HG03439 (cell line): ENCODE measurements around the gene ACVR1.
"Not testable (repeated sequence)": the region's sequence is repeated elsewhere in the genome, so short reads cannot be mapped to it uniquely, and the experiment has no call there.

Experiments
- ATAC-seq: cut with Tn5 transposase; IDR thresholded peaks from one replicate; pipeline ENCODE4 v1.9.1; 2021; ENCODE audit warnings: mild to moderate bottlenecking, moderate library complexity; ENCODE audit not compliant: unreplicated experiment

Gene ACVR1

DNA sequence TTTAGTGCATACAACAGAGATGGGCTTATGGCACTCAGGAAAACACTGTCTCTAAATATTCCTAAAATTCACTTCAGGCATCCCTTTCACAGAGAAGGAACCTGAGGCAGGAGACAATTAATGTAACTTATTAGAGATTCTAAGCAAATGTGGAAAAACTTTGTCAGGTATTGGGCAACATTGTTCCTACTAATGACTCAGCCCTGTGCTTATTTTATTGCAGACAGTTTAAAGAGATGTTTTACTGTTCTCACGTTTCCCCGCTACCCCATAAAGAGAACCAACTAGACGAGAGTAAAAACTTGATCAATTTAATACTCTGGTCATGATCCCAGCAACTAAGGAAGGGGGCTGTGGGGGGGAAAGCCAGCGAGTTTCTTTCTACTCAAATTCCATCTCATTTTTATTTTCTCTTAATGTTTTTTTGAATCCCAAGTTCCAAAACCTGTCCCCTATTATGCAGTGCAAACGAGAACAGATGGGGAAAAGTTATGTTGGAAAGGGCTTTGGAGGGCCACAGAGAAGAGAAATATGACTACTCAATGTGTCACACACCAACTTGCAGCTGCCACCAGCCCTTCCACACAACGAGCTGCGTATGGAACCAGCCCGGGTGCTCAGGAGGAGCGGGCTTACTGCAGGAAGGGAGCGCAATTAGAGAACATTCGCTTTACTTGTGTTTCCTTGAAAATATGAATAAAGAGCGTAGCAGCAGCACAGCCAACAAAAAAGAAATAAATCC is 18.7 kb upstream of the ACVR1 start:
- ATAC-seq = no peak

DNA sequence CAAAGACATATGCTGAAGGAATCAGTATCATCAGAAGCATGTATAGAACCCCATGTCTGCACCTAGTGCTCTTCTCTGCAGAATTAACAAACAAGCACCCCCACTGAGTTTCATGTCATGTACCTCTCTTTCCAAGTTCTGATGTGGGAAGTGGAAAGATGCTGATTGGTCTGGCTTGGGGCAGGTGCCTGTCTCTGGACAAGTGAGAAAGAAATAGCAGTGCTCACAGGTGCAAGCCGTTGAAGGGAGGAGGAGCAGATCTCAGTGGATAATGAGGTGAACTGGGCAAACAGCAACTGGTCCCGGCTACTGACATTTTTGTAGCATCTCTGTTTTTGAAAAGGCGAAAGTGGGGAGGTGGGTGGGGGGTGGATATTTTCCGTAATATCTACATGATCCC is 17.5 kb upstream of the ACVR1 start:
- ATAC-seq = no peak

DNA sequence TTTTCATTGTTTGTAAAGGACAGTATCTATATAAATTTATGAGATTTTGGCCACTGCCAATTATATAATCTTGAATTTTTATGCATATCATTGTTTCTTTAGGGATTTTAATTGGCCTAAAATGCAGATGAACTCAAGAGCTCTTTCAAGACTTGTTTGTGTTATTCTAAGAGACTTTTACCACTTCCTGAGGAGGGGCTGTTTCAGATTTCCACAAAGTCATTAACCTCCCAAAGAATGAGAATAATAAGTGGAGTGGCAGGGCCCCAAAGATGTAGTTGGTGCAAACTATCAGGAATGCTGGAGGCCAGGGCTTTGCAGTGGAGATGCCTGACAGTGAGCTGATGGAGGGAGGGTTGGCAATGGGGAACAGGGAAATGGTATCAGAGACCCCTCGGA is 15.5 kb upstream of the ACVR1 start:
- no peak for ATAC-seq

DNA sequence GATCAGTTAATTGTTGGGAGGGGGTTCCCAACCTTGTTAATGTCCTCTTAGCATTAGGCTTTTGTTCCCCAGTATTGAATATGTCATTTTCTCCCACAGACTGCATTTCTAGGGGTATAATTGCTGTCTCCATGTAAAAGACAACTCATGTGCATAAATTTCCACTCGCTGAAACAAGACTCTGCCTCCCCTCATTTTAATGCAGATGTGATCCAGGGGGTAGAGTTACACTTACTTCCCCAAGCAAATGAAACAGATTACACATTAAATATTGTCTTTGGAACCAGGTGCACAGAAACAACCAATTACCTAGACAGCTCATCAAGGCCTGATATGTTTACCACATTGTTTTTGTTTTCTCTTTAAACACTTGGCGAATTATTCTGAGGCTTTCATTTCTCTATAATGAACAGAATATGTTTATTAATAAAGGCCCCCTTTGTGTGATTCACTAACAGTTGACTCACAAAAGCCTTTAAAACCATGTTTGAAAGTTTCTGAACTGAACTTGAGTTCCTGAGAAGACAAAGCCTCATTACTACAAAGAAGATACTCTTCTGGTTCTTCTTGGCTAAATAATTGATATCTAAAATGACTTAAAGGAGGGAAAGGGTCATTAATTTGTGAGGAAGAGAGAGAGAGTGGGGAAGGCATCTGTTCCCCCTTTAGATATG is 15.0 kb upstream of the ACVR1 start:
- ATAC-seq = no peak

DNA sequence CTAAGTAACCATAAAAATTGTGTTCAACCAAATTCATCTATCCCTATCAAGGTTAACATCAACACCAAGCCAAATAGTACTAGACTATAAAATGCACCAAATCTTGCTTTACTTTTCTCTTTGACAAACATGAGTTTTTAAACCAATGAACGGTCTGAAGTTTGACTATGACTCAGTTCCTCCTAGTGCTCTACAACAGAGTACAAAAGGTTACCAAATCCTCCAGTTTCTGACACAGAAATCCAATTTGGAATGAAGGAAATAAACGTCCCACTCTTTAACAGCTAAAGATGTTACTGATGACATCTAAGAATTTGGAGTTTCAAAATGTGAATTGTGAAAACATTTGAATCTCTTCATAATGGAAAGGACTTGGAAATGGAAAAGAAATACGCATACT is 11.8 kb upstream of the ACVR1 start:
- ATAC-seq = no peak

DNA sequence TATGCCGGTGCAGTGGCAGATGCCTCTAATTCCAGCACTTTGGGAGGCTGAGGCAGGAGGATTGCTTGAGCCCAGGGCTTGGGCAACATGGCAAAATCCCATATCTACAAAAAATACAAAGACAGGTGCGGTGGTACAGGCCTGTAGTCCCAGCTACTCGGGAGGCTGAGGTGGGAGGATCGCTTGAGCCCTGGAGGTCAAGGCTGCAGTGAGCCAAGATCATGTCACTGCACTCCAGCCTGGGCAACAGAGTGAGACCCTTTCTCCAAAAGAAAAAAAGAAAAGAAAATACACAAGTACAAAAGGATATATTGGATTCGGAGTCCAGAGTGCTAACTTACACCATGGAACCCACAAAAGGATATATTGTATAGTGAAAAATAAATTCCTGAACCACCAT is 8.4 kb upstream of the ACVR1 start:
- ATAC-seq = not testable (repeated sequence)

DNA sequence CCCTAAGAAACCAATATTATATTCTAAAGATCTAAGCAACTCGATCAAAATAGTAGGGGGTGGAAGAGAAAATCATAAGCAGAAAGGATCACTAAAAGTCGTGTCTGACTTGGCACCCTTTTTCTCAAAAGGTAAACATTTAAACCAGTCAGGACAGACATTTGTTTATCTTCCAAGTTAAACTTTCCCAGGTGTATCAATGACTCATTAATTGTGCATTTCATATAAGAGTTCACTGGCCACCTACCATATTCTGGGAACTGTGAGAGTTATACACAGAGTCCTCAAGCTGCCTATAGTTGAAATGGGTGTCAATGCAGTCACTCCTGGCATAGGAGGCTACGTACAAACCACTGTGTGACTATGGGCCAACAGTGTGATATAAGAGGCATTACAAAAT is 4.8 kb upstream of the ACVR1 start:
- ATAC-seq = no peak

DNA sequence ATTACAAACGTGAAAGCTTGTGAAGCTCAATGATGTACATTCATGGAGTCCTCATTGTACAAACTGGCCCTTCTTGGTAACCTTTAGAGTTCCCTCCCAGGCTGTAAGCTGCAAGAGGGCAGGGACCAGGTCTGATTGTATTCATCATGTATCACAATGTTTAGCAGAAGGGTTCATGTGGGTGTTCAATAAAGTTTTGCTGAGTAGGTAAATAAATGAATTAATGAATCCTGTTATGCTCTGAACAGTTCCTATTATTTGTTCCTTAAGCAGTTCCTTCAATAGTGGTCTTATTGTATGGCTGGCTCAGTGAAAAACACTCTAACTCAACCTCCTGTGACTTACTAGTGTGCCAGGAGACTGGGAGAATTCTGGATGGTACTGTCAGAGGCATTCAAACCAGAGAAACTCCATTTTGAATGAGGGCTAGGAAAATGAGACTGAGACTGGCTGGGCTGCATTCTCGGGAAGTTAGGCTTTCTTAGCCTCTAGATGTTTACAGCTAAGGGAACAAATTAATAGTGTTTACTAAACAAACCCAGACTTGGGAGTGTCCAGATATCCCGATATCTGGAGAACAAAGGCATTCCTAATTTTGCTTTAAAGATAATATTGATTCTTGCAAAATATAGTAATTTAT is 1.8 kb upstream of the ACVR1 start:
- no peak for ATAC-seq

GRCh38 chr2:157876786-157877138 is 632 bp upstream of the ACVR1 start:
- ATAC-seq = no peak

GRCh38 chr2:157875641-157876065 is 477 bp downstream of the ACVR1 start:
- peak; percentile 34 for ATAC-seq

DNA sequence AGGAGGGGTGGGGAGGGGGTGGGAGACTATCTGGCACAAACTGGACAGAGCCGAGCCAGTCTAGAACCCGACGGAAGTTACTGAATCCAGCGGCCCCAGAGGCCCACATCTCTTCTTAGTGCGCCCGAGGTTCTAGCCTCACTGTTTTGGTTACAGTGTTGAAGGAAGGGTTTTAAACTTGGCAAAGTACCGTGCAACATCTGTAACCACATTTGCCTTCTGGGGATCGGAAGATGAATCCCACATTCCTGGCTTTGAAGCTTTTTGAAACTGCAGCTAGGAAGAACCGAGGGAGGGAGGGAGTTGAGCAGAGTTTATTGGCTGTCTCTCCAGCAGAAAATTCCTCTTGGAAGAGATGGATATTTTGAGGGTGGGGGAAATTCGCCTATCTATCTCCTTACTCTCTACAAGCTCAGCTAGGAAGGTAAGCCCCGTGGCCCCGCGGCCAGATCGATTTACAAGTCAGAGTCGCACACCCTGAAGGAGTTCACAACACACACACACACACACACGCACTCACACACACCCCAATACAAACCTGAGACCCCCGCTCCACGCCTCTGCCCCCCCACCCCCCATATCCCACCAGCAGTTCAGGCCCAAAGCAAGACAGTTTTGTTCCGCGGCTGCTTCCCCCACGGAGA is 1.0 kb downstream of the ACVR1 start:
- ATAC-seq = no peak

DNA sequence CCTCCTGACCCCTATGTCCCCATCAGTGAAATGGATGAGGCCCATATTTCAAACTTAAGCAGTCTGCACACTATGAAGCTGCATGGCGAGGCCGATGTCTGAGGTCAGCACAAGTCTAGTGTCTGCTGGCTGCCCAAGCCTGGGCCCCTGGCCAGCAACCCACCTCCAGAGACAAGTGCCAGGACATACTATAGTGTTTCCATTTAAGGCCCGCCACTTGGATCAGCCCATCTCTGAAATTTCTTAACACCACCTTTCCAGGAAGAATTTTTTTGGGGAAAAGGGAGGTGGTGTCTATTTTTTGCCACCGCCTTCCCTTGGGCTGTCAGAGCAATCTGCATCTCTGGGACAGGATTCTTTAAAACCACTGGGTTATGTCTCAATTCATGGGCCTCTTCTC is 1.8 kb downstream of the ACVR1 start:
- no peak for ATAC-seq

GRCh38 chr2:157872791-157873190 is 3.3 kb downstream of the ACVR1 start:
- no peak for ATAC-seq

- ATAC-seq = no peak
Measured at GRCh38 chr2:157871415-157871814, 4.7 kb downstream of the ACVR1 start.

GRCh38 chr2:157868993-157869392 is 7.1 kb downstream of the ACVR1 start:
- ATAC-seq = no peak

GRCh38 chr2:157867703-157868102 is 8.4 kb downstream of the ACVR1 start:
- ATAC-seq = no peak

DNA sequence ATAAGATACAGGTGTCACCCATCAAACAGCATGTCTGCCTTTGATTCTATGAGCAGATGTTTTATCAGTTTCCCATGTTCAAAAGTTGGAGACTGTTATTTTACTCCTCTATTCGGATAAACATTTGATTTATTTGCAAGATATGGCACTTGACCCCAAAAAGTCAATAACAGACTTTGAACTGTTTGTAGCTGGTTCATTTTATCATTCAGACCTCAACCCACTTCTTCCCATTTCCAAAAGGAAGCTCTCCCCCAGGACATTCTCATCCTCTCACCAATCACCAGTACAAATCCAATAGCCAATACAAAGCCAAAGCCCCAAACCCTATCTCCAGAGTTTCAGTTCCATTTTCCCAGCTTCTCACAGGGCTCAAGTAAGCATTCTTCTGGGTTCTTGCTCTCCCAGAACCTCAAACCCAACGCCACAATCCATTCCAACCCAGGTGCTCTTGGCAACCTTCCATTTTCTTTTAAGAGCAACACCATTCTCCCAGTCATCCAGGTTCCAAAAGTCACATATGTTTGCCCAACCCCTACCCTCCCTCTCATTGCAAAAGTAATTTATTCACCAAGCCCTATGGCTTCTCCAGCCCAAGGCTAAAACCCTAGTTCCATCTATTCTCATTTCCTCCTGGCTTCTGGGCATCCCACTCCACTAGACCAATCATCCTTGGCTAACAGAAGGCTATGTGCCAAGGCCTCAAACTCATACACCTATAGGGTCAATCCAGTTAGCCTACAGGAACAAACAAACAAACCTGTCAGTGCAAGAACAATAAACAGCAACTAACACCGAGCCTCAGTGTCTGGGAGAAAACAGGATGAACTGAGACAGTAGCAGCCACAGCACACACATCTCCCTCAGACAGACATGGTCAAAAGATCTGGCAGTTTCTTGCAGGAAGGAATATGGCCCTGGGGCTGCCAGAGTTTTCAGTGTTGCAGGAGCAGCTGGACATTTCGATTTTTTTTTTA is 9.2 kb downstream of the ACVR1 start:
- ATAC-seq = no peak

DNA sequence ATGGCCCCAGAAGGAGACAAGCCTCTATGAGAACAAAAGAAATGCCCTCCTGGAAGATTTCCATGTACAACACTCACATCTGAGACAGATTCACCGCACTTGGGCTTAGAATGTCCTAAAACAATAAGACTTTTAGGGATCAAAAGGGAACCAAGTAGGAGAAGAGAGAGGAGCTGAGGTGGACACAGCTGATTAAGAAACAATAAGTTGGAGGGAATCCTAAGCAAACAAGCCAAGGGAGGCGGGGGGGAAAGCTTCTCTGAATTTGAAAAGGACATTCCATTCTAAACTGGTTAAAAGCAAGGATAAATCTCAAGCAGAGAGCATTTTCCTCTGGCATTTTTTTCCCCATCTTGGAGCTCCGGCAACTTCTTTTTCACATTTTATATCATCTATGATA is 9.9 kb downstream of the ACVR1 start:
- no peak for ATAC-seq

GRCh38 chr2:157864857-157865430 is 11.2 kb downstream of the ACVR1 start:
- ATAC-seq = no peak

DNA sequence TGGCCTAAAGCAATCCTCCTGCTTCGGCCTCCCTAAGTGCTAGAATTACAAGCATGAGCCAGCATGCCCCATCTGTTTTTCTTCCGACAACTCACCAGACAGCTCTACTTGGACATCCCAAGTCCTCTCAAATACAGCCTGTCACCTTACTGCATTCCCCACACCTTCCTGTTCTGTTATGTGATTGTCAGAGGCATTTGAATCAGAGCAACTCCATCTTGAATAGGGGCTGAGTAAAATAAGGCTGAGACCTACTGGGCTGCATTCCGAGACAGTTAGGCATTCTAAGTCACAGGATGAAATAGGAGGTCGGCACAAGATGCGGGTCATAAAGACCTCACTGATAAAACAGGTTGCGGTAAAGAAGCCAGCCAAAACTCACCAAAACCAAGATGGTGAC is 17.3 kb downstream of the ACVR1 start:
- no peak for ATAC-seq
